Brain microvascular endothelial cell (primary cell): ENCODE data around the gene ITGAX.

Experiments used
- DNase-seq: peaks from one replicate; pipeline ENCODE4 v3.0.0-alpha.2; 2020
- H3K27ac ChIP-seq: fragments of 250-450 bp; sonication (Bioruptor Pico); 2 replicates; pipeline ENCODE4 v1.5.1; 2020; ENCODE audit warnings: mild to moderate bottlenecking, moderate library complexity
- H3K27me3 ChIP-seq: fragments of 250-450 bp; sonication (Bioruptor Pico); replicated peaks from 2 replicates; pipeline ENCODE4 v1.5.1; 2020; ENCODE audit warnings: mild to moderate bottlenecking
- H3K36me3 ChIP-seq: fragments of 250-450 bp; sonication (Bioruptor Pico); replicated peaks from 2 replicates; pipeline ENCODE4 v1.5.1; 2020; ENCODE audit warnings: mild to moderate bottlenecking
- H3K4me3 ChIP-seq: 2 replicates; pipeline ENCODE4 v1.5.1; 2011; ENCODE audit warnings: low read depth, mild to moderate bottlenecking, control low read depth, low read length, moderate library complexity
- CTCF ChIP-seq: IDR thresholded peaks from 2 replicates; pipeline ENCODE4 v1.5.1; 2011; ENCODE audit warnings: low read depth, mild to moderate bottlenecking, moderate library complexity, low read length, control low read depth, inconsistent platforms; ENCODE audit errors: missing control alignments
- in situ Hi-C: cut with HindIII; loops from 2 replicates; pipeline ENCODE4 v1.10.0; 2017; ENCODE audit warnings: low sequenced_read_pairs, low pct_ligation_motif_present

The ITGAX gene

GRCh38 chr16:31385680-31386079, 30.7 kb downstream of the ITGAX start:
- no peak overlapping the region for H3K27ac ChIP-seq
- no peak for DNase-seq

GRCh38 chr16:31386157-31386984, 31.4 kb downstream of the ITGAX start:
- in situ Hi-C loops, result no loop called here
- peak; percentile 42 for DNase-seq

More at GRCh38 chr16:31385680-31386079, 30.7 kb downstream of the ITGAX start:
- no peaks in the 10 kb centered on the region for H3K36me3 ChIP-seq
- no peaks in the 10 kb centered on the region for H3K27me3 ChIP-seq
- no peak for TF ChIP-seq CTCF
- in situ Hi-C loops, result no loop called here
- H3K4me3 ChIP-seq, result no peak overlapping the region

GRCh38 chr16:31388535-31388934, 33.6 kb downstream of the ITGAX start:
- DNase-seq, result no peak
- no peak overlapping the region for H3K4me3 ChIP-seq
- in situ Hi-C loops, result no loop called here
- TF ChIP-seq CTCF, result no peak
- H3K27me3 ChIP-seq, result no peaks in the 10 kb centered on the region
- H3K27ac ChIP-seq, result no peak overlapping the region
- no peaks in the 10 kb centered on the region for H3K36me3 ChIP-seq

More at GRCh38 chr16:31386157-31386984, 31.4 kb downstream of the ITGAX start:
- no peaks in the 10 kb centered on the region for H3K36me3 ChIP-seq
- TF ChIP-seq CTCF, result no peak
- H3K4me3 ChIP-seq, result no peak overlapping the region
- H3K27ac ChIP-seq, result no peak overlapping the region
- no peaks in the 10 kb centered on the region for H3K27me3 ChIP-seq

GRCh38 chr16:31390504-31391041, 35.6 kb downstream of the ITGAX start:
- no peak for DNase-seq
- no peaks in the 10 kb centered on the region for H3K27me3 ChIP-seq
- in situ Hi-C loops, result no loop called here
- H3K4me3 ChIP-seq, result no peak overlapping the region
- no peaks in the 10 kb centered on the region for H3K36me3 ChIP-seq
- H3K27ac ChIP-seq, result no peak overlapping the region
- no peak for TF ChIP-seq CTCF

GRCh38 chr16:31393056-31393455, 38.1 kb downstream of the ITGAX start, which contains the start of gene ITGAD:
TSS of gene ITGAD (plus strand) at chr16:31393335. CDS start at chr16:31393361, 26 bp downstream.
- no peak for DNase-seq
- no peaks in the 10 kb centered on the region for H3K36me3 ChIP-seq
- H3K27ac ChIP-seq, result no peak within 1 kb of the TSS
- H3K27me3 ChIP-seq, result no peaks in the 10 kb centered on the region
- TF ChIP-seq CTCF, result no peak
- in situ Hi-C loops, result no loop called here
- no peak within 1 kb of the TSS for H3K4me3 ChIP-seq
